ENCODE data around the gene GMPR2. TPM values are rescaled to one million over a fixed set of nuclear protein-coding genes. Genes with fewer than 3 reads are reported as not detected.

The GMPR2 gene
- total and polyA plus RNA-seq, 2 of the 4 experiments (the other 2 are of a cell fraction), result 63.7 to 92.5 TPM

GRCh38 chr14:24260026-24260779 lies 27.5 kb downstream of the GMPR2 start:
- no peak overlapping the region for H3K4me2 ChIP-seq (ENCODE audit: low read depth, low read length)
- no peak overlapping the region for H4K5ac ChIP-seq (ENCODE audit: low read depth, low read length)
- no peak overlapping the region for H4K91ac ChIP-seq (ENCODE audit: insufficient read depth, low read depth, low read length)
- ATAC-seq (ENCODE audit: low read depth) (no peak), DNase-seq (no peak)
- H2BK20ac ChIP-seq (ENCODE audit: low read depth, low read length), result no peak overlapping the region
- BruUV-seq (replicated peaks), result no TSS peak
- no peak overlapping the region for H3K27ac ChIP-seq (ENCODE audit: insufficient read depth, low read length)
- H2BK120ac ChIP-seq (ENCODE audit: low read depth, low read length), result 0 out of 2 replicates have a peak overlapping the region, but pooled peaks have one; percentile 48
- no peak overlapping the region for H3K23ac ChIP-seq (ENCODE audit: low read depth, low read length)
- in situ Hi-C loops (cut with MboI; ENCODE audit: low sequenced_read_pairs), result no loop called here
- H3K36me3 ChIP-seq (ENCODE audit: control insufficient read depth, insufficient read depth, low read length), result no peaks in the 10 kb centered on the region
- H2AK5ac ChIP-seq (ENCODE audit: low read depth, low read length), result no peak overlapping the region
- intact Hi-C loops (cut with micrococcal nuclease), result no loop called here
- no peaks in the 10 kb centered on the region for H3K9me3 ChIP-seq (ENCODE audit: control insufficient read depth, insufficient read depth, low read length)
- TF ChIP-seq NFE2L2 (IDR thresholded peaks at IDR 0.05; ENCODE audit: low read depth, low read length) (no peak), RCOR1 (IDR thresholded peaks at IDR 0.05; ENCODE audit: insufficient replicate concordance, low read length) (no peak), MXI1 (IDR thresholded peaks at IDR 0.05; ENCODE audit: borderline replicate concordance, low read depth, low read length) (no peak), ELK1 (IDR thresholded peaks at IDR 0.05; ENCODE audit: borderline replicate concordance, low read depth, low read length) (no peak), POLR2A (IDR thresholded peaks at IDR 0.05; ENCODE audit: low read depth, low read length) (no peak), RAD21 (IDR thresholded peaks at IDR 0.05; ENCODE audit: low read length) (no peak), CTCF (conservative IDR thresholded peaks at IDR 0.05; ENCODE audit: low read depth, low read length) (no peak), RFX5 (IDR thresholded peaks at IDR 0.05; ENCODE audit: low read depth, low read length) (no peak), FOS (IDR thresholded peaks at IDR 0.05; ENCODE audit: low read depth, low read length) (no peak), MAZ (IDR thresholded peaks at IDR 0.05; ENCODE audit: borderline replicate concordance, low read depth, low read length) (no peak)
- TF ChIP-seq, protein P1, sequence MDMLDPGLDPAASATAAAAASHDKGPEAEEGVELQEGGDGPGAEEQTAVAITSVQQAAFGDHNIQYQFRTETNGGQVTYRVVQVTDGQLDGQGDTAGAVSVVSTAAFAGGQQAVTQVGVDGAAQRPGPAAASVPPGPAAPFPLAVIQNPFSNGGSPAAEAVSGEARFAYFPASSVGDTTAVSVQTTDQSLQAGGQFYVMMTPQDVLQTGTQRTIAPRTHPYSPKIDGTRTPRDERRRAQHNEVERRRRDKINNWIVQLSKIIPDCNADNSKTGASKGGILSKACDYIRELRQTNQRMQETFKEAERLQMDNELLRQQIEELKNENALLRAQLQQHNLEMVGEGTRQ (IDR thresholded peaks at IDR 0.05; ENCODE audit: low read depth, low read length), result no peak
- 70% methylated on average over 4 of the region's 16 CpGs; no CpG with 5 or more reads in 1 of the 2 experiments for WGBS, 2 experiments (ENCODE audit: extremely low coverage in 2 of 2, insufficient read length in 1 of 2)
- H4K8ac ChIP-seq (ENCODE audit: low read depth in 2 of 2, low read length in 2 of 2), result peak overlapping the region in 1 of 2 experiments; percentile 65; a peak in 1 of 4 replicates
- H2BK15ac ChIP-seq (ENCODE audit: low read depth, low read length), result no peak overlapping the region
- H4K20me1 ChIP-seq (ENCODE audit: insufficient read depth, low read length), result no peaks in the 10 kb centered on the region
- no peak overlapping the region for H3K18ac ChIP-seq (ENCODE audit: low read depth, low read length)
- H2BK5ac ChIP-seq (ENCODE audit: low read depth, low read length, poor library complexity, severe bottlenecking), result no peak overlapping the region
- no peak overlapping the region for H3K14ac ChIP-seq (replicated peaks; ENCODE audit: low read depth, low read length)
- CTCF ChIA-PET, result no interaction called here
- no peak overlapping the region for H3K4me3 ChIP-seq (ENCODE audit: insufficient read depth, low read depth, low read length)
- no peak overlapping the region for H3K56ac ChIP-seq (ENCODE audit: extremely low read depth, insufficient read depth, low read length)
- peaks cover 8% of the 10 kb centered on the region for H3K4me1 ChIP-seq (ENCODE audit: control insufficient read depth, insufficient read depth, low read length)
- no peaks in the 10 kb centered on the region for H3K27me3 ChIP-seq (ENCODE audit: control insufficient read depth, insufficient read depth, low read length)
- peaks cover 0 to 2% of the 10 kb centered on the region in 2 experiments; a peak in 1 of 4 replicates for H3K79me1 ChIP-seq (ENCODE audit: low read depth in 1 of 2, low read length in 2 of 2)
- H3K4ac ChIP-seq (ENCODE audit: low read depth, low read length), result no peak overlapping the region; the same call in 1 of the 2 replicates
- H3K9me1 ChIP-seq (ENCODE audit: insufficient read depth, low read length), result peaks cover 16% of the 10 kb centered on the region; the same call in 1 of the 2 replicates
- H2AFZ ChIP-seq (replicated peaks; ENCODE audit: low read length, poor library complexity), result no peak overlapping the region
- dilution Hi-C loops (cut with HindIII; ENCODE audit: low sequenced_read_pairs, unreplicated experiment), result no loop called here
- H3K9ac ChIP-seq (ENCODE audit: low read depth, low read length), result no peak overlapping the region
- POLR2A ChIA-PET (ENCODE audit: unreplicated experiment), result no interaction called here
- peak overlapping the region; percentile 42 for H2AK9ac ChIP-seq (replicated peaks; ENCODE audit: low read depth, low read length, poor library complexity)

Data from IMR-90 (cell line).